OCI-LY7 (cell line): ENCODE data around the gene RAPGEF5.

Experiments used
- CTCF ChIP-seq: fragments of 200-600 bp; sonication (generic); conservative IDR thresholded peaks from 2 replicates; pipeline ENCODE4 v1.5.1; 2014; ENCODE audit warnings: mild to moderate bottlenecking, antibody characterized with exemption, low read length, moderate library complexity, mixed read lengths
- EZH2phosphoT487 ChIP-seq: fragments of 200-600 bp; sonication (generic); IDR thresholded peaks from 2 replicates; pipeline ENCODE4 v1.6.1; 2018; ENCODE audit warnings: low read depth, borderline replicate concordance, mild to moderate bottlenecking, mixed run types, antibody characterized with exemption, low read length, moderate library complexity, mixed read lengths

- TF ChIP-seq CTCF (no peak), EZH2phosphoT487 (no peak)
These were observed 64.4 kb downstream of the RAPGEF5 start for GRCh38 chr7:22292531-22292930.
